Measurements from ENCODE around the gene CASP10. TPM values are rescaled to one million over a fixed set of nuclear protein-coding genes. Genes with fewer than 3 reads are reported as not detected.

Gene CASP10
- total RNA-seq, 4 donors from 2014 or later = 17.8 to 26.5 (median 20.8) TPM

- TF ChIP-seq CTCF (IDR thresholded peaks at IDR 0.05; ENCODE audit: low read depth) = no peak
Measured at GRCh38 chr2:201196003-201196402, 13.1 kb downstream of the CASP10 start.

DNA sequence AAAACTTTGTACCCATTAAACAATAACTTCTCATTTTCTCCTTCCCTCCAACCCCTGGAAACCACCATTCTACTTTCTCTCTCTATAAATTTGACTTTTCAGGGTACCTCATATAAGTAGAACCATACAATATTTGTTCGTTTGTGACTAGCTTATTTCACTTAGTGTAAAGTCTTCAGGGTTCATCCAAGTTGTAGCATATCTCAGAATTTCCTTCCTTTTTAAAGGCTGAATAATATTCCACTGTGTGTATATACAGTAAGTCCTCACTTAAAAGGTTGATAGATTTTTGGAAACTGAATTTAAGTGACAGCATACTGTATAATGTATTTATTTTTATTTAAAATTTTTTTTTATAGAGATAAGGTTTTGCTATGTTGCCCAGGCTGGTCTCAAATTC is 13.9 kb downstream of the CASP10 start:
- no peak for TF ChIP-seq CTCF (IDR thresholded peaks at IDR 0.05; ENCODE audit: low read depth)

- TF ChIP-seq CTCF (IDR thresholded peaks at IDR 0.05; ENCODE audit: low read depth) = no peak
Measured at GRCh38 chr2:201197781-201198180, 14.8 kb downstream of the CASP10 start.

DNA sequence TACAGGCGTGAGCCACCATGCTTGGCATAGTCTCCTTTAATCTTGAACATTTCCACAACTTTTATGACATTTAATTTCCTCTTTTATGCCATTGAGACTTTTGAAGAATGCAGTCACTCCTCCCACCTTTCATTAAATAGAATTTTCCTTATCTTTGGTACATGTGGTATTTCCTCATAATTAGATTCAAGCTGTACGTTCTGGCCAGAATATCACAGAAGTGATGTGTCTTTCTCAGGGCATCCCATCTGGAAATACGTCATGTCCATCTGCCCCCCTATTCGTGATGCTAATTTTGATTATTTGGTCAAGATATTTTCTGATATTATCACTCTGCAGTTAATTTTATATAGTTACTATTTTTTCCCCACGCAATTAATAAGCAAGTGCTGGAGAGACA is 16.9 kb downstream of the CASP10 start:
- no peak for TF ChIP-seq CTCF (IDR thresholded peaks at IDR 0.05; ENCODE audit: low read depth)

DNA sequence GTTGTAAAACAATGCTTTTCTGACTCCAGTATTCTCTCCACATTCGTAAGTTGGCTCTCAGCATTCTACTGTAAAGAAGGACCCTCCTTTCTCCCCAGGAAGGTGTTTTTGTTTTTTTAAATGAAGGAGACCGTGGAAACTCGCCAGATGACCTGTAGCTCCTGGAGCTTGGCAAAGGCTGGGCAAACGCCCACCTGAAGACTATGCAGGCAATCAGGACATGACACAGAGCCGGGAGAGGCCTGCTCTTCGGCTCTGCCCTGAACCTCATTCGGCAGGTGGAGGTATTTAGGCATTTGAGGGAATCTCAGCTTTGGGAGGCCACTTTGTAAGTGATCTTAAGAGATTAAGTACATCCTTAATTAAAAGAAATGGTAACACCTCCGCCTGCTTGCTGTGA is 17.4 kb downstream of the CASP10 start:
- no peak for TF ChIP-seq CTCF (IDR thresholded peaks at IDR 0.05; ENCODE audit: low read depth)

GRCh38 chr2:201201371-201201770 is 18.4 kb downstream of the CASP10 start:
- no peak for TF ChIP-seq CTCF (IDR thresholded peaks at IDR 0.05; ENCODE audit: low read depth)

GRCh38 chr2:201203916-201204654 is 21.1 kb downstream of the CASP10 start:
- TF ChIP-seq CTCF (IDR thresholded peaks at IDR 0.05; ENCODE audit: low read depth) = no peak

Data from subcutaneous adipose tissue (tissue), 4 donors.